Measurements from ENCODE around the gene MAGI2.

DNA sequence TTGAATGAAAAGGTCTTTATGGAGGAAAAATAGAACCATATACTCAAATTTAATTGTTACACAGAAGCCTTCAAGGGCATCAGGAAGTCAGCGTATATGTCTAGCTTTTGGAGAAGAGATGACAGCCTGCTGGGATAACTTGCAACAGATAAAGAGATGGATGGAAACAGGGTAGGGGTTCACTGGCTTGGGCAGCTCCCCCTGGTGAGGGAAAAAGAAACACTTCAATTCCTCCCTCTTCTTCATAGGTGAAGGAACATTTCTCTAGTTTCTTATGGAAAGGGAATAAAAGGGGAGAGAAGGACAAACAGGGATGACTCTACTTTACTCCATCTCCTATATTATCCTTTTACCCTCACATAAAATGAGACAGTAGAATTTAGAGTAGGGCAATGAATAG, 1019.2 kb downstream of the MAGI2 start:
- TF ChIP-seq RARB (CRISPR knock-in tag; IDR thresholded peaks at IDR 0.05), result no peak
- no peak for TF ChIP-seq ZNF565 (CRISPR knock-in tag; conservative IDR thresholded peaks at IDR 0.05; ENCODE audit: low read depth)
- TF ChIP-seq GLIS3 (CRISPR knock-in tag; IDR thresholded peaks at IDR 0.05), result no peak
- TF ChIP-seq BACH2 (CRISPR knock-in tag; IDR thresholded peaks at IDR 0.05; ENCODE audit: borderline replicate concordance), result no peak

Measured in SK-N-SH treated with all-trans-retinoic acid at 6 μM for 48 hours (cell line).